Activated naive CD8-positive, alpha-beta T cell treated with anti-CD3 and anti-CD28 coated beads, Interleukin-2, amount 50 U/mL, for 16 hours (primary cell): Measurements from ENCODE around the gene TRIM71.
"Not testable (repeated sequence)": the region's sequence is repeated elsewhere in the genome, so short reads cannot be mapped to it uniquely, and the experiment has no call there.

Source experiments
- DNase-seq: peaks from one replicate; pipeline ENCODE4 v3.0.0-alpha.2; 2020; ENCODE audit warnings: low read depth, low spot score

The TRIM71 gene

GRCh38 chr3:32934150-32934742 lies 116.4 kb downstream of the TRIM71 start:
- DNase-seq = no peak

DNA sequence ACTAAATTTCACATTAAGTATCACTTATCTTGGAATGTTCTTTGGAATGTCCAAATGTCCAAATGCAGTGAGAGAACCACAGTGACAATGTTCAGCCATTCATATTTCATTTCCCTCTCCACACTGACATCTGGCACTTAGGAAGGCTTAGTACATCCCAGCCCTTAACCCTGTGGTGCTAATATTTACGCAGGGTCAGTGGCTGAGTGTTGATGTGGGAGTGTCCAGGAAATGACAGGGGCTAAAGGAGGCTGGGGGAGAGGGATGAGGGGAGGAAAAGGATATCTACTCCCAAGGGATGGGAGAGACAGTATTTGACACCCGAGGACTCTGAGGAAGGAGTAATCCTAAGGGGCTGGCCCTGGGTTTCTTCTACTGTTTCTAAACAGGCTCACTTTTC lies 119.5 kb downstream of the TRIM71 start:
- DNase-seq = no peak

GRCh38 chr3:32939531-32940284 lies 121.9 kb downstream of the TRIM71 start:
- DNase-seq = not testable (repeated sequence)

DNA sequence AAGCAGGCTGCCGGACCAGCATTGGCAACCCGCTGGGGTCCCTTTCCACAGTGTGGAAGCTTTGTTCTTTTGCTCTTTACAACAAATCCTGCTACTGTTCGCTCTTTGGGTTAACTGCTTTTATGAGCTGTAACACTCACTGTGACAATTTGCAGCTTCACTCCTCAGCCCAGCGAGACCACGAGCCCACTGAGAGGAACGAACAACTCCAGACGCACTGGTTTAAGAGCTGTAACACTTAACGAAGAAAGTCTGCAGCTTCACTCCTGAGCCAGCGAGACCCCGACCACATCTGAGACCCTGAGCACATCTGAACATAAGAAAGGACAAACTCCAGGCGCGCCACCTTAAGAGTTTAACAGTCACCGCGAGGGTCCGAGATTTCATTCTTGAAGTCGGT lies 122.9 kb downstream of the TRIM71 start:
- DNase-seq = no peak

- DNase-seq = no peak
Observed at GRCh38 chr3:32945136-32945535, 127.3 kb downstream of the TRIM71 start.

- DNase-seq = not testable (repeated sequence)
Observed at GRCh38 chr3:32945598-32945997, 127.8 kb downstream of the TRIM71 start.

DNA sequence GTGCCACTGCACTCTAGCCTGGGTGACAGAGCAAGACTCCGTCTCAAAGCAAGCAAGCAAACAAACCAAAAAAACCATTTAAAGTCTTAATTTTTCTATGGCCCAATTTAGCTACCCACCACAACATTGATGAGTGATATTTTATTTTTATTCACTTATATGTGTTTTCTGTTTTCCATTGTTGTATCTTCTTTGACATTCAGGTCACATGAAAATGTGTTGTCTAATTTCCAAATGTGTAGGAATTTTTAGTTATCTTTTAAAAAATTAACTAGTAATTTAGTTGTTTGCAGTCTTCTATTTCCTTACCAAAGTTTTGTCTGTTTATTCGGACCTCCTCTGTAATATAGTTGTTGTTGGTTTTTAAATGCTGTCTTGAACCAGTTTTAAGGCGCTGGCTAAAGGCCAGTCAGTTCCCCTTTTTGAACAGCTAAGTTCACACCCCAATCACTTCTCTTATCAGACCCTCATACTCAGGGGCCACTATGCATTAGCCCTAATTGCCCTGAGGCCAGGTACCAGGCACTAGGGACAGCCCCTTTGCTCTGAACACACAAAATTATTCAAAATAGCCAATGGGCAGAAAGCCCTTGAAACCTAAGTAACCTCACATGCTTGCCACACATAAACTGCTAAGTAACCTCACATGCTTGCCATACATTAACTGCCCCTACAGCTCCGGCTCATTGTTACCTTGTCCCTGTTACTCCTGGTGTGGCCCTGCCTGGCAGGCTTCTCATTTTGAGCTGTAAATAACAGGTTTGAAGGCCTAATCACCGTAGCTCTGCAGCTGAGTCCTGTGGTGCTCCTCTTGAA lies 129.4 kb downstream of the TRIM71 start:
- DNase-seq = no peak
